ENCODE measurements around the gene PROSER2.

PROSER2 gene

GRCh38 chr10:11831520-11831951 is 8.4 kb downstream of the PROSER2 start:
- TF ChIP-seq CTCF (conservative IDR thresholded peaks at IDR 0.05; ENCODE audit: control insufficient read depth, insufficient read depth, low read depth, low read length): no peak
- DNase-seq (ENCODE audit: low read depth): no peak
- H3K4me3 ChIP-seq (ENCODE audit: control insufficient read depth, low read depth, low read length): no peak overlapping the region

GRCh38 chr10:11832042-11832441 is 8.9 kb downstream of the PROSER2 start:
- no peak for TF ChIP-seq CTCF (conservative IDR thresholded peaks at IDR 0.05; ENCODE audit: control insufficient read depth, insufficient read depth, low read depth, low read length)
- H3K4me3 ChIP-seq (ENCODE audit: control insufficient read depth, low read depth, low read length): no peak overlapping the region
- DNase-seq (ENCODE audit: low read depth): peak; percentile 16

GRCh38 chr10:11835061-11835460 is 11.9 kb downstream of the PROSER2 start:
- no peak overlapping the region for H3K4me3 ChIP-seq (ENCODE audit: control insufficient read depth, low read depth, low read length)
- DNase-seq (ENCODE audit: low read depth): no peak
- no peak for TF ChIP-seq CTCF (conservative IDR thresholded peaks at IDR 0.05; ENCODE audit: control insufficient read depth, insufficient read depth, low read depth, low read length)

GRCh38 chr10:11835704-11836103 is 12.5 kb downstream of the PROSER2 start:
- DNase-seq (ENCODE audit: low read depth): no peak
- no peak for TF ChIP-seq CTCF (conservative IDR thresholded peaks at IDR 0.05; ENCODE audit: control insufficient read depth, insufficient read depth, low read depth, low read length)
- H3K4me3 ChIP-seq (ENCODE audit: control insufficient read depth, low read depth, low read length): no peak overlapping the region

GRCh38 chr10:11837372-11838161 is 14.4 kb downstream of the PROSER2 start:
- no peak overlapping the region for H3K4me3 ChIP-seq (ENCODE audit: control insufficient read depth, low read depth, low read length)
- no peak for TF ChIP-seq CTCF (conservative IDR thresholded peaks at IDR 0.05; ENCODE audit: control insufficient read depth, insufficient read depth, low read depth, low read length)
- no peak for DNase-seq (ENCODE audit: low read depth)

GRCh38 chr10:11838298-11838852 is 15.2 kb downstream of the PROSER2 start:
- H3K4me3 ChIP-seq (ENCODE audit: control insufficient read depth, low read depth, low read length): no peak overlapping the region
- TF ChIP-seq CTCF (conservative IDR thresholded peaks at IDR 0.05; ENCODE audit: control insufficient read depth, insufficient read depth, low read depth, low read length): no peak
- DNase-seq (ENCODE audit: low read depth): no peak
